GM18511 (cell line): ENCODE results near the gene SIPA1L2.

Experiments used
- ATAC-seq: cut with Tn5 transposase; IDR thresholded peaks from one replicate; pipeline ENCODE4 v1.9.1; 2021; ENCODE audit warnings: mild to moderate bottlenecking, moderate library complexity; ENCODE audit not compliant: unreplicated experiment

Gene SIPA1L2

GRCh38 chr1:232590744-232591082, 39.2 kb downstream of the SIPA1L2 start:
- ATAC-seq, result peak; percentile 84

- ATAC-seq, result peak; percentile 39
Measured at GRCh38 chr1:232589812-232590743, 39.9 kb downstream of the SIPA1L2 start.

DNA sequence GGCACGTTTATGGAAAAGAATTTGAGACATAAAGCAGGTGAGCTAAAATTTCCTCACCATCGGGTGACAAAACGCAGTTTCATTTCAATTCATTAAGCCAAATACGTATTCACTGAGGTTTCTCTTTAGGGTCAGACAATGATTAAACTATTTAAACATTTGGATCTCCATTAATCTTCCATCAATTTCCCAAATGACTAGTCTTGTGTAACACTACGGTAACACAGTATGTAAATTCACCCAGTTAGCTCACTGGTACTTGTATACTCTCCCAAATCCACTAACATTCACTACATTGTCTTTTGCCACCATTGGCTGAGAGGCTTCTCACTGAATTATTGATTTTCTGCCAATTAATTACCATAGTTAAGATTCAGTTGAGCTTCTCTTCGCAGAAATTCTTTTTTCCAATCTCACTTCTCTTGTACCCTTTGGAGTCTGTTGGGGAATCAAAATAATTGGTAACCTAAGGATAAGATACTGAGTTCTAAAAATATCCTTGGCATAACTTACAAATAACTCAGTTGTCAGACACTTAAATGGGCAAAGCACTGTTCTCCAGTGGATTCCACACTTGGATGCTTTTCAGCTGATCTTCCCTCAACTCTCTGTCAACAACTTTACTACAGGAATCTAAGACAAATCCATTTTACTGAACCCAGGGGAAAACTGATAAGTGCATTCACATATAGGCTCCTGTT, 40.7 kb downstream of the SIPA1L2 start:
- no peak for ATAC-seq

DNA sequence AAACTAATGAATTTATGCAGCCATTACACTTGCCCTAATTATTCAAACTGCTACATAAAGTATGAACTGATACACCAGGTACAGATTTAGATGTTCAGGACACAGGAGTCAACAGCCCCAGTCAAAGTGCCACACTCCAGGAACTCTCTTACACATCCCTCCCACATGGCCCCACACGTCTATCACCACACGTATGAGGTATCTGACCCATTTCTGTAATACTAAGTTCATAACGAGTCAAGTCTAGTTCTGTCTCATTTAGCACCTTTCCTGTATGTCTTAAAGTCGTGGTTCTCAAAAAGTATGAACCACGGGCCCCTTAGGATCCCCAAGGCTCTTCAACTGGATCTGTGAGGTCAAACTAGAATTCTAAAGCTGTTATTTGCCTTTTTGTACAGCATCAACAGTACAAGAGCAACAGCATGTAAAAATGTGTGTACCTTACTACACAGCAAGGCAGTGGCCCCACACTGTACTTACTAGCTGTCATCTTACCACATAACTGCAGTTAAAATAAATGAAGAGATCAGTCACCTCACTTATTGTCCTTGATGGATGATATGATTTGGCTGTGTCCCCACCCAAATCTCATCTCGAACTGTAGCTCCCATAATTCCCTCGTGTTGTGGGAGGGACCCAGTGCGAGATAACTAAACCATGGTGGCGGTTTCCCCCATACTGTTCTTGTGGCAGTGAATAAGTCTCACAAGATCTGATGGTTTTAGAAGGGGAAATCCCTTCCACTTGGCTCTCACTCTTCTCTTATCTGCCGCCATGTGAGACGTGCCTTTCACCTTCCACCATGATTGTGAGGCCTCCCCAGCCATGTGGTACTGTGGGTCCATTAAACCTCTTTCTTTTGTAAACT, 42.6 kb downstream of the SIPA1L2 start:
- ATAC-seq, result no peak

DNA sequence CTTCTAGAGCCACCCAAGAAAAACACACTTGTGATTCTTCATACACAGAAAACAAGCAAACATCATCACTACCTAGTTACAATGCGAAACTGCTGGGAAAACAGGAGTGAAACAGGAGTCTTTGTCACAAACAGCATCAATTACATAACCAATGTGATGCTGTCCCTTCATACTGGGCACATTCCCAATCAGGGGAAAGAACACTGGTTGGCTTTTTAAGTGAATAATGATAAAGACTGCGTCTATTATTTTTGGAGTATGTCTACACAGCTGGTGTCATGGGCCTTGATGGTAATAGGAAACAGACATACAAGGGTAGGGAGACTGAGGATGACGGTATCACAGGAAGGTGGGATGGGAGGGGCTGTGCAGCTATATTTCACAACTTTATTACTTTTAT, 43.3 kb downstream of the SIPA1L2 start:
- no peak for ATAC-seq

DNA sequence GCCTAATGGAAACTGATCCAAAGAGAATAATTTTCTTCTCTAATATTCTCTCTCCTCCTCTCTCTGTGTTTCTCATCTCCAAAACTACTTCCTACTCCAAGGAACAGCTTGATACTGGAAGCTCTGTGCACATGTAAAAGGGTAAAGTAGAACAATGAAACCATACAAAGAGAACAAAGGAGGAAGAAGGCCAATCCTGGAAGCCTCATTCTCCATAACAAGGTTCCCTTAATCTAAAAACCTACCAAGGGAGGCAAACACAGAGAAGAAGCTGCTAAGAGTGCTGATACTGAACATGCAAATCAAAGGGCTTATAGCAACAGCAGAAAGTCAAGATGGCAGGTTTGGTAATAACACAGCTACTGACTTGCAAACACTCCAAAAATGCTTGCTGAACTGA, 44.4 kb downstream of the SIPA1L2 start:
- no peak for ATAC-seq

- no peak for ATAC-seq
Measured at GRCh38 chr1:232581932-232582331, 48.0 kb downstream of the SIPA1L2 start.
